SK-N-SH (cell line): ENCODE measurements around the gene DCAF17. TPM values are rescaled to one million over a fixed set of nuclear protein-coding genes. Genes with fewer than 3 reads are reported as not detected.

Experiments
- CTCF ChIA-PET: fragments of 300-600, 350-600 bp; formaldehyde crosslinking; extraction: SDS; loops from one replicate; lab custom pipeline; 2021; lab: Yijun Ruan, JAX
- POLR2A ChIA-PET: fragments of 350-600 bp; sonication (Branson Sonifier 250); formaldehyde crosslinking; extraction: SDS; loops from one replicate; lab custom pipeline; 2020; ENCODE audit warnings: antibody characterized with exemption, inconsistent platforms; lab: Yijun Ruan, JAX
- DNase-seq: peaks from one replicate; pipeline ENCODE4 v3.0.0; 2012
- H2AFZ ChIP-seq: fragments of 200-600 bp; sonication (generic); 2 replicates; pipeline ENCODE4 v1.8.1; 2016; ENCODE audit warnings: antibody characterized with exemption, mild to moderate bottlenecking, low read depth
- H3F3A ChIP-seq: fragments of 200-600 bp; sonication (generic); replicated peaks from 2 replicates; pipeline ENCODE3; 2016; ENCODE audit warnings: antibody characterized with exemption, mild to moderate bottlenecking; ENCODE audit not compliant: insufficient read depth
- H3K27ac ChIP-seq, 2 experiments: fragments of 200-500 bp in 1 of 2; fragments of 200-600 bp in 1 of 2; sonication (Bioruptor generic) in 1 of 2; sonication (generic), shearing (Covaris generic) in 1 of 2; 2 replicates each; pipeline versions ENCODE4 v1.5.1 to v1.6.1; 2014 to 2016; ENCODE audit warnings: low read depth in 2 of 2, inconsistent platforms in 1 of 2, low read length in 1 of 2, mild to moderate bottlenecking in 1 of 2, mixed read lengths in 1 of 2
- H3K27me3 ChIP-seq: fragments of 200-600 bp; sonication (generic), shearing (Covaris generic); 2 replicates; pipeline ENCODE4 v1.6.1; 2016; ENCODE audit warnings: mixed run types; ENCODE audit not compliant: insufficient read depth
- H3K36me3 ChIP-seq, 2 experiments: fragments of 200-500 bp in 1 of 2; fragments of 200-600 bp in 1 of 2; sonication (Bioruptor generic) in 1 of 2; sonication (generic) in 1 of 2; replicated peaks in 1 of 2; 2 replicates each; pipeline versions ENCODE3 to v1.5.1; 2014 to 2016; ENCODE audit warnings: low read length in 1 of 2, mild to moderate bottlenecking in 1 of 2; ENCODE audit not compliant: insufficient read depth in 2 of 2, control insufficient read depth in 1 of 2
- H3K4me1 ChIP-seq, 2 experiments: fragments of 200-500 bp in 1 of 2; fragments of 200-600 bp in 1 of 2; sonication (Bioruptor generic) in 1 of 2; sonication (generic), shearing (Covaris generic) in 1 of 2; 2 replicates each; pipeline versions ENCODE4 v1.5.1 to v1.6.1; 2014 to 2016; ENCODE audit warnings: low read depth in 1 of 2, low read length in 1 of 2, mixed run types in 1 of 2; ENCODE audit not compliant: insufficient read depth in 2 of 2, control insufficient read depth in 1 of 2
- H3K4me2 ChIP-seq: fragments of 200-600 bp; sonication (generic), shearing (Covaris generic); 2 replicates; pipeline ENCODE4 v1.6.1; 2017; ENCODE audit warnings: mixed run types
- H3K4me3 ChIP-seq, 2 experiments: fragments of 200-500 bp in 1 of 2; fragments of 200-600 bp in 1 of 2; sonication (Bioruptor generic) in 1 of 2; sonication (generic), shearing (Covaris generic) in 1 of 2; 2 replicates each; pipeline versions ENCODE4 v1.5.1 to v1.8.1; 2014 to 2016; ENCODE audit warnings: low read depth in 2 of 2, inconsistent platforms in 1 of 2, low read length in 1 of 2, mild to moderate bottlenecking in 1 of 2, mixed read lengths in 1 of 2, moderate library complexity in 1 of 2
- H3K79me2 ChIP-seq: fragments of 200-600 bp; sonication (generic); 2 replicates; pipeline ENCODE4 v1.8.1; 2017; ENCODE audit warnings: mild to moderate bottlenecking; ENCODE audit not compliant: insufficient read depth
- H3K9ac ChIP-seq: fragments of 200-600 bp; sonication (generic); 2 replicates; pipeline ENCODE4 v1.6.1; 2017; ENCODE audit warnings: mixed run types
- H3K9me2 ChIP-seq: fragments of 200-600 bp; sonication (generic); 2 replicates; pipeline ENCODE4 v1.6.1; 2017; ENCODE audit warnings: mixed run types
- H3K9me3 ChIP-seq: fragments of 200-600 bp; sonication (generic); 2 replicates; pipeline ENCODE4 v1.6.1; 2017; ENCODE audit warnings: mixed run types, mild to moderate bottlenecking, moderate library complexity
- H4K20me1 ChIP-seq: fragments of 200-600 bp; sonication (generic); 2 replicates; pipeline ENCODE4 v1.6.1; 2017; ENCODE audit warnings: mild to moderate bottlenecking, mixed run types; ENCODE audit not compliant: insufficient read depth
- EP300 ChIP-seq, 2 experiments: IDR thresholded peaks; 2 replicates each; pipeline versions ENCODE4 v1.4.0 to v1.6.1; 2012; ENCODE audit warnings: borderline replicate concordance in 1 of 2, low read depth in 1 of 2, low read length in 1 of 2
- FOSL2 ChIP-seq: IDR thresholded peaks from 2 replicates; pipeline ENCODE4 v1.4.0; 2012; ENCODE audit warnings: low read depth, mild to moderate bottlenecking, moderate library complexity, borderline replicate concordance
- GABPA ChIP-seq: IDR thresholded peaks from 2 replicates; pipeline ENCODE4 v1.4.0; 2012; ENCODE audit warnings: low read depth, mild to moderate bottlenecking
- GATA2 ChIP-seq: sonication (generic); formaldehyde crosslinking; IDR thresholded peaks from 2 replicates; pipeline ENCODE4 v1.5.0; 2020; ENCODE audit warnings: mild to moderate bottlenecking, missing genetic modification reagents
- IRF3 ChIP-seq: fragments of 150-350 bp; IDR thresholded peaks from 2 replicates; pipeline ENCODE4 v1.6.1; 2016; ENCODE audit warnings: mild to moderate bottlenecking, low read depth, low read length
- MAX ChIP-seq: IDR thresholded peaks from 2 replicates; pipeline ENCODE4 v1.4.0; 2012; ENCODE audit warnings: low read depth
- NFIC ChIP-seq: IDR thresholded peaks from 2 replicates; pipeline ENCODE4 v1.4.0; 2012; ENCODE audit warnings: borderline replicate concordance
- NRF1 ChIP-seq: IDR thresholded peaks from 2 replicates; pipeline ENCODE4 v1.6.1; 2012; ENCODE audit warnings: low read depth, mild to moderate bottlenecking, low read length
- PBX3 ChIP-seq: IDR thresholded peaks from 2 replicates; pipeline ENCODE4; 2012
- RCOR1 ChIP-seq: fragments of 150-350 bp; IDR thresholded peaks from 2 replicates; pipeline ENCODE4 v1.6.1; 2017; ENCODE audit warnings: antibody characterized with exemption, low read length
- RFX5 ChIP-seq: IDR thresholded peaks from 2 replicates; pipeline ENCODE4 v1.6.1; 2012; ENCODE audit warnings: mild to moderate bottlenecking, improper control_type of control experiment, low read length
- RXRA ChIP-seq: IDR thresholded peaks from 2 replicates; pipeline ENCODE4 v1.4.0; 2012; ENCODE audit warnings: low read depth, mild to moderate bottlenecking, borderline replicate concordance
- SIN3A ChIP-seq: IDR thresholded peaks from 2 replicates; pipeline ENCODE4 v1.6.1; 2012; ENCODE audit warnings: low read depth, mild to moderate bottlenecking, low read length, moderate library complexity, borderline replicate concordance
- SMC3 ChIP-seq: IDR thresholded peaks from 2 replicates; pipeline ENCODE4 v1.6.1; 2012; ENCODE audit warnings: low read depth, low read length, improper control_type of control experiment
- TAF1 ChIP-seq: IDR thresholded peaks from 2 replicates; pipeline ENCODE4 v1.6.1; 2012; ENCODE audit warnings: low read depth, mild to moderate bottlenecking, low read length, moderate library complexity, borderline replicate concordance
- TEAD4 ChIP-seq: IDR thresholded peaks from 2 replicates; pipeline ENCODE4 v1.4.0; 2012; ENCODE audit warnings: mild to moderate bottlenecking, borderline replicate concordance; ENCODE audit not compliant: insufficient read depth
- USF1 ChIP-seq: IDR thresholded peaks from 2 replicates; pipeline ENCODE4 v1.4.0; 2012; ENCODE audit warnings: low read depth, borderline replicate concordance
- USF2 ChIP-seq: fragments of 150-350 bp; IDR thresholded peaks from 2 replicates; pipeline ENCODE4 v1.6.1; 2017; ENCODE audit warnings: antibody characterized with exemption, low read length, low read depth, borderline replicate concordance
- YY1 ChIP-seq: IDR thresholded peaks from 2 replicates; pipeline ENCODE4 v1.4.0; 2012; ENCODE audit warnings: low read depth, mild to moderate bottlenecking
- ZBTB33 ChIP-seq: IDR thresholded peaks from 2 replicates; pipeline ENCODE4 v1.4.0; 2012; ENCODE audit warnings: low read depth, borderline replicate concordance
- WGBS: methylation state at CpG from one replicate; pipeline ENCODE4 v1.1.6; 2017; ENCODE audit warnings: low lambda C conversion rate; 5-methylcytosine and 5-hydroxymethylcytosine counted together
- polyA plus RNA-seq, 3 experiments: library from polyadenylated mRNA; depleted of rRNA; stranded (reverse); fragments of >200 nt; gene quantifications; 2 replicates each; pipeline ENCODE4 v1.2.3, GENCODE V29; 2012

Gene DCAF17
- polyA plus RNA-seq, 1 of the 3 experiments (the other 2 are of a cell fraction): 4.9 TPM

- ChIA-PET POLR2A (no interaction called here), CTCF (no interaction called here)
- WGBS: 99% methylated on average over 6 of the region's 6 CpGs
- Histone ChIP-seq H3K9me3 (no peaks in the 10 kb centered on the region), H3F3A (peaks cover 4% of the 10 kb centered on the region), H3K36me3 (peaks cover 13 to 14% of the 10 kb centered on the region in 2 experiments), H3K27ac (no peak overlapping the region), H3K4me2 (no peak overlapping the region), H3K9me2 (no peaks in the 10 kb centered on the region), H4K20me1 (no peaks in the 10 kb centered on the region), H3K9ac (no peak overlapping the region), H3K27me3 (no peaks in the 10 kb centered on the region), H3K79me2 (no peaks in the 10 kb centered on the region), H3K4me3 (no peak overlapping the region), H3K4me1 (peaks cover 0 to 8% of the 10 kb centered on the region in 2 experiments; a peak in 1 of 4 replicates), H2AFZ (no peak overlapping the region)
- no peak for TF ChIP-seq RCOR1
- TF ChIP-seq NRF1: no peak
- no peak for TF ChIP-seq GABPA
- no peak for TF ChIP-seq PBX3
- TF ChIP-seq YY1: no peak
- no peak for TF ChIP-seq TAF1
- no peak for TF ChIP-seq SIN3A
- no peak for TF ChIP-seq NFIC
- TF ChIP-seq SMC3: no peak
- no peak for TF ChIP-seq FOSL2
- no peak for TF ChIP-seq EP300 (IDR thresholded peaks at IDR 0.05; ENCODE audit: borderline replicate concordance in 1 of 2, low read depth in 1 of 2, low read length in 1 of 2)
- no peak for TF ChIP-seq GATA2
- TF ChIP-seq USF2: no peak
- TF ChIP-seq MAX: no peak
- TF ChIP-seq RXRA: no peak
- TF ChIP-seq TEAD4: no peak
- TF ChIP-seq IRF3: no peak
- TF ChIP-seq RFX5: no peak
- no peak for TF ChIP-seq ZBTB33
- TF ChIP-seq USF1: no peak
- DNase-seq: no peak
These were observed 53.2 kb downstream of the DCAF17 start for GRCh38 chr2:171487201-171487600.
